GM12878 (cell line): Measurements from ENCODE around the gene FAM13C. TPM values are rescaled to one million over a fixed set of nuclear protein-coding genes. Genes with fewer than 3 reads are reported as not detected.

Source experiments
- ATAC-seq: fragments of 200-7000 bp; cut with Tn5 transposase; 3 replicates; pipeline ENCODE4 v1.9.1; 2020; ENCODE audit warnings: mild to moderate bottlenecking, moderate library complexity
- BruUV-seq: library from RNA; stranded (reverse); fragments of 400-500 nt; replicated peaks from 2 replicates; lab custom pipeline; 2021; lab: Mats Ljungman, UMichigan
- CTCF ChIA-PET: fragments of 300-600 bp; sonication (Branson Sonifier 250); formaldehyde crosslinking; extraction: SDS; loops from one replicate; lab custom pipeline; 2021; ENCODE audit warnings: inconsistent platforms; lab: Yijun Ruan, JAX
- POLR2A ChIA-PET: fragments of 350-600 bp; formaldehyde crosslinking; extraction: SDS; loops from one replicate; lab custom pipeline; 2021; ENCODE audit warnings: inconsistent platforms; lab: Charles Lee
- RAD21 ChIA-PET: fragments of 300-600 bp; sonication (Branson Sonifier 250); formaldehyde crosslinking; loops from one replicate; lab custom pipeline; 2023; ENCODE audit warnings: antibody characterized with exemption; ENCODE audit not compliant: unreplicated experiment; lab: Charles Lee
- SMC1A ChIA-PET: fragments of 300-600 bp; sonication (Branson Sonifier 250); formaldehyde crosslinking; loops from one replicate; lab custom pipeline; 2023; ENCODE audit not compliant: unreplicated experiment, uncharacterized antibody; lab: Charles Lee
- DNase-seq: peaks from one replicate; pipeline ENCODE4 v3.0.0-alpha.2; 2011; ENCODE audit warnings: low read depth, low spot score
- FAIRE-seq: peaks from 3 replicates; lab custom pipeline; 2011; peaks lifted over from hg19 to GRCh38; lab: Jason Lieb, UNC
- H2AFZ ChIP-seq: 2 replicates; pipeline ENCODE4 v1.6.0; 2011; ENCODE audit warnings: low read depth, low read length, control low read depth; ENCODE audit not compliant: control insufficient read depth
- H3K27ac ChIP-seq: 2 replicates; pipeline ENCODE4 v1.5.1; 2011; ENCODE audit warnings: control low read depth; ENCODE audit not compliant: control insufficient read depth, insufficient read depth
- H3K27me3 ChIP-seq, 2 experiments: replicated peaks in 1 of 2; 2 replicates each; pipeline versions ENCODE4 v1.6.0 to v1.6.1; 2011; ENCODE audit warnings: low read length in 1 of 2; ENCODE audit not compliant: control insufficient read depth in 2 of 2, insufficient read depth in 2 of 2
- H3K36me3 ChIP-seq, 2 experiments: 2 replicates each; pipeline ENCODE4 v1.5.1; 2011; ENCODE audit warnings: low read length in 1 of 2; ENCODE audit not compliant: control insufficient read depth in 2 of 2, insufficient read depth in 2 of 2
- H3K4me1 ChIP-seq: 2 replicates; pipeline ENCODE4 v1.6.1; 2011; ENCODE audit warnings: mild to moderate bottlenecking, low read length, moderate library complexity, mixed read lengths; ENCODE audit not compliant: control insufficient read depth, insufficient read depth
- H3K4me2 ChIP-seq: 2 replicates; pipeline ENCODE4 v1.6.0; 2011; ENCODE audit warnings: control low read depth; ENCODE audit not compliant: control insufficient read depth, insufficient read depth
- H3K4me3 ChIP-seq: fragments of 200-600 bp; sonication (generic); 2 replicates; pipeline ENCODE4 v1.5.1; 2016
- H3K79me2 ChIP-seq: 2 replicates; pipeline ENCODE4 v1.6.0; 2011; ENCODE audit warnings: low read length; ENCODE audit not compliant: control insufficient read depth, insufficient read depth
- H3K9ac ChIP-seq: 2 replicates; pipeline ENCODE4 v1.8.0; 2011; ENCODE audit warnings: low read length, control low read depth, mixed read lengths; ENCODE audit not compliant: control insufficient read depth, insufficient read depth
- H3K9me3 ChIP-seq: replicated peaks from 3 replicates; pipeline ENCODE4 v1.5.1; 2011; ENCODE audit warnings: mild to moderate bottlenecking, low read length; ENCODE audit not compliant: control insufficient read depth, insufficient read depth
- H4K20me1 ChIP-seq: 2 replicates; pipeline ENCODE4 v1.6.0; 2011; ENCODE audit not compliant: control insufficient read depth, insufficient read depth
- BCL11A ChIP-seq: IDR thresholded peaks from 2 replicates; pipeline ENCODE4 v1.6.1; 2011; ENCODE audit warnings: low read depth, low read length
- HCFC1 ChIP-seq: fragments of 150-350 bp; IDR thresholded peaks from 2 replicates; pipeline ENCODE4 v1.6.1; 2014; ENCODE audit warnings: low read length
- JUNB ChIP-seq: IDR thresholded peaks from 2 replicates; pipeline ENCODE4 v1.6.1; 2016; ENCODE audit warnings: antibody characterized with exemption, mild to moderate bottlenecking
- MEF2B ChIP-seq: fragments of 450-650 bp; IDR thresholded peaks from 2 replicates; pipeline ENCODE4 v1.6.1; 2018; ENCODE audit warnings: mild to moderate bottlenecking, moderate library complexity; ENCODE audit not compliant: partially characterized antibody, poor library complexity, severe bottlenecking
- MTA3 ChIP-seq: IDR thresholded peaks from 2 replicates; pipeline ENCODE4 v1.6.1; 2012; ENCODE audit warnings: low read length, inconsistent platforms, borderline replicate concordance
- MYC ChIP-seq: IDR thresholded peaks from 2 replicates; pipeline ENCODE4 v1.6.1; 2011; ENCODE audit warnings: mild to moderate bottlenecking, low read length, moderate library complexity, inconsistent platforms; ENCODE audit not compliant: insufficient read depth, insufficient replicate concordance, insufficient read length, severe bottlenecking
- PAX8 ChIP-seq: fragments of 450-650 bp; IDR thresholded peaks from 2 replicates; pipeline ENCODE4 v1.6.1; 2017; ENCODE audit warnings: mild to moderate bottlenecking, moderate library complexity
- PKNOX1 ChIP-seq: fragments of 450-650 bp; IDR thresholded peaks from 2 replicates; pipeline ENCODE4 v1.6.1; 2016; ENCODE audit warnings: mild to moderate bottlenecking
- RB1 ChIP-seq: fragments of 450-650 bp; formaldehyde crosslinking; IDR thresholded peaks from 2 replicates; pipeline ENCODE4 v1.6.1; 2017; ENCODE audit warnings: mild to moderate bottlenecking, borderline replicate concordance
- TCF7 ChIP-seq: IDR thresholded peaks from 2 replicates; pipeline ENCODE4 v1.6.1; 2014; ENCODE audit warnings: antibody characterized with exemption, borderline replicate concordance
- ZNF24 ChIP-seq: fragments of 450-650 bp; IDR thresholded peaks from 2 replicates; pipeline ENCODE4 v1.6.1; 2017; ENCODE audit warnings: antibody characterized with exemption, mild to moderate bottlenecking
- ZNF592 ChIP-seq: fragments of 450-650 bp; IDR thresholded peaks from 2 replicates; pipeline ENCODE4 v1.6.1; 2017; ENCODE audit warnings: mild to moderate bottlenecking, moderate library complexity
- WGBS: methylation state at CpG from one replicate; pipeline ENCODE4 v1.1.6; 2016; ENCODE audit warnings: low lambda C conversion rate; ENCODE audit not compliant: insufficient replicate concordance, insufficient coverage; ENCODE audit errors: missing lambda C conversion rate; 5-methylcytosine and 5-hydroxymethylcytosine counted together
- in situ Hi-C: fragments of 300-500 bp; cut with MboI; formaldehyde crosslinking; loops from 9 replicates; pipeline ENCODE4 v1.14.3; 2018; ENCODE audit warnings: mixed read lengths
- intact Hi-C: fragments of 100-400 bp; cut with micrococcal nuclease; formaldehyde crosslinking; loops from one replicate; pipeline ENCODE4 v1.14.2; 2022; ENCODE audit not compliant: unreplicated experiment
- polyA plus RNA-seq, 11 experiments: library from polyadenylated mRNA; depleted of rRNA in 4 of 11; unstranded in 6 of 11; stranded (reverse) in 5 of 11; fragments of >200 nt; fragmentation: Nextera tagmentation in 4 of 11; fragmentation: Illumina TruSeq in 1 of 11; extraction: Ambion mirVana in 4 of 11; extraction: Trizol in 1 of 11; gene quantifications; 1 replicate in 1 of 11; 2 replicates in 10 of 11; pipeline versions ENCODE4 v1.2.1 to v1.2.3, GENCODE V29; 2011 to 2016; ENCODE audit warnings: inconsistent platforms in 2 of 11, missing spikeins in 2 of 11, low read depth in 1 of 11
- total RNA-seq, 4 experiments: library from RNA; depleted of rRNA in 3 of 4; stranded (reverse); fragments of >200 nt in 3 of 4; fragmentation: Illumina TruSeq in 1 of 4; extraction: Trizol in 1 of 4; gene quantifications; 2 replicates each; pipeline versions ENCODE4 v1.2.1 to v1.2.3, GENCODE V29; 2013 to 2021

Gene FAM13C
- total and polyA plus RNA-seq, 10 of the 15 experiments (the other 5 are each of a cell fraction or from before 2014, with no cell fraction given) = 0.04 to 0.31 (median 0.13) TPM; not detected in 5

GRCh38 chr10:59243611-59244195 is 118.6 kb downstream of the FAM13C start:
- Histone ChIP-seq H4K20me1 (no peaks in the 10 kb centered on the region), H3K27me3 (no peaks in the 10 kb centered on the region), H3K79me2 (no peaks in the 10 kb centered on the region), H3K4me3 (no peak overlapping the region), H3K4me2 (no peak overlapping the region), H3K9ac (no peak overlapping the region), H3K4me1 (no peaks in the 10 kb centered on the region), H3K36me3 (no peaks in the 10 kb centered on the region), H3K27ac (no peak overlapping the region), H2AFZ (no peak overlapping the region), H3K9me3 (no peaks in the 10 kb centered on the region)
- no TSS peak for BruUV-seq
- CTCF ChIA-PET = interaction anchor here (0.6 to 1.1 kb wide), 2 partner anchors 83 to 292 kb away, joined by 3 to 4 read pairs; no protein-coding TSS in a partner anchor
- no peak for TF ChIP-seq PAX8
- no peak for TF ChIP-seq ZNF24
- no peak for TF ChIP-seq MEF2B
- no peak for TF ChIP-seq MYC
- TF ChIP-seq ZNF592 = no peak
- no peak for TF ChIP-seq TCF7
- TF ChIP-seq BCL11A = no peak
- no peak for TF ChIP-seq HCFC1
- TF ChIP-seq MTA3 = no peak
- TF ChIP-seq PKNOX1 = no peak
- no peak for TF ChIP-seq RB1
- TF ChIP-seq JUNB = no peak
- POLR2A ChIA-PET = no interaction called here
- DNase-seq = no peak
- in situ Hi-C loops (loop anchor here (5.0 kb wide), 1 partner anchor 291 kb away; no protein-coding TSS in a partner anchor), intact Hi-C loops (loop anchor here (5.0 to 10.0 kb wide), 2 partner anchors 221 to 339 kb away; no protein-coding TSS in a partner anchor)
- no peak for FAIRE-seq
- 47% methylated on average over 2 of the region's 2 CpGs for WGBS
- RAD21 ChIA-PET = interaction anchor here (0.6 kb wide), 1 partner anchor 788 kb away, joined by 3 read pairs; no protein-coding TSS in a partner anchor
- no peak for ATAC-seq
- SMC1A ChIA-PET = interaction anchor here (0.7 to 1.0 kb wide), 2 partner anchors 47 to 286 kb away, joined by 3 read pairs; no protein-coding TSS in a partner anchor
